RPMI7951 (cell line): ENCODE data around the gene GTPBP1. TPM values are rescaled to one million over a fixed set of nuclear protein-coding genes. Genes with fewer than 3 reads are reported as not detected.

Experiments used
- DNase-seq: peaks from one replicate; pipeline ENCODE4 v3.0.0-alpha.2; 2012; ENCODE audit warnings: low read depth
- total RNA-seq: library from RNA; depleted of rRNA; stranded (reverse); fragments of >200 nt; shearing (Covaris generic); gene quantifications from 2 replicates; pipeline ENCODE4 v1.2.3, GENCODE V29; 2014

GTPBP1 gene
- total RNA-seq, 1 experiment from 2014 or later, result 16.3 TPM

DNA sequence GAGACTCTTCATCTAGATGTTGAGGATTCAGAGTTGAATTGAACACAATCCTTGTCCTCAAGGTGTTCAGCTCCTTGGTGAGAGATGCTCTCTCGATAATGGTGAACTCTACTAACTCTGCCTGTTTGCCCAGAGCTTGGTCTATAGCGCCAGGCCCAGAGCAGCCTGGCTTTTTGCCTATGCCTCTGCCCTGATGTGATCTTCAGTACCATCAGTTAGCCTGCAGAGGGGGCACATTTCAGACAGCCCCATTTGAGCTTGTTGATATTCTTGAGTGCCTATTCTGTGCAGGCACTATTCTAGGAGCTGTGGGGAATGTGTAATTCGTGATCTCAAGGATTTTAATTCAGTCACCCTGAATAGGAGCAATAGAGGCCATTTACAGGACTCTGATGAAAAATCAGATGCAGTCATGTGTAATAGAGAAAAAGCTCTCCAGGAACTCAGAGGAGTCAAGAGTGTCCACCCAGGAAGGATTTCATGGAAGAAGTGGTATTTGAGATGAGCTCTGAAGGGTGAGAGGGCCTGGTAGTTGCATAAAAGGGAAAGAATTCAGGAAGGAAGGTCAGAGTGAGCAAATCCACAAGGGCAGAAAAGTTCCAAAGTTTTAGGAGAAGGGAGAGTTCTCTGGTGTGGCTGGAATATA, 19.3 kb downstream of the GTPBP1 start:
- DNase-seq, result no peak

DNA sequence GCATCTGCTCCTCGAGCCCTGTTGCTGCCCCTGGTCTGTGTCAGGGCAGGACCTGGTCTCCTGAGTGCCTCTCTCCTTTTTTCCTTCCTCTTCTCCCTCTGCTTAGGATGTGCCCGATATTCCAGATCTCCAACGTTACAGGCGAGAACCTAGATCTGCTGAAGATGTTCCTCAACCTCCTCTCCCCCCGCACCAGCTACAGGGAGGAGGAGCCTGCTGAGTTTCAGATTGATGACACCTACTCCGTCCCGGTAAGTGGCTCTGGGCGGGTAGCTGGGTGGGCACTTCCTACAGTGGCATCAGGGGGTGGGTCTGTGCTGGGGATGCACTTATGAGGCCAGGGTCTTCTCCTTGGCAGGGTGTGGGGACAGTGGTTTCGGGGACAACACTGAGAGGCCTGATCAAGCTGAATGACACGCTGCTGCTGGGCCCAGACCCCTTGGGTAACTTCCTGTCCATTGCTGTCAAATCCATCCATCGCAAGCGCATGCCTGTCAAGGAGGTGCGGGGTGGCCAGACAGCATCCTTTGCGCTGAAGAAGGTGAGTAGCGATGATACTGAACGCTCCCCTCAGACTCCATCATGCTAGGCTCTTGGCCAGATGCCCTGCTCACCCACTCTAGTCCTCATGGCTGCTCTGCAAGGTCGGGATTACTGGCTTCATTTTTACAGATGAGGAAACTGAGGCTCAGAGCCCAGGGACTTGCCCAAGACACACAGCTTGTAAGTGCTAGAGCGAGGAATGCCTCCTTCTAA, 20.3 kb downstream of the GTPBP1 start:
- DNase-seq, result no peak

DNA sequence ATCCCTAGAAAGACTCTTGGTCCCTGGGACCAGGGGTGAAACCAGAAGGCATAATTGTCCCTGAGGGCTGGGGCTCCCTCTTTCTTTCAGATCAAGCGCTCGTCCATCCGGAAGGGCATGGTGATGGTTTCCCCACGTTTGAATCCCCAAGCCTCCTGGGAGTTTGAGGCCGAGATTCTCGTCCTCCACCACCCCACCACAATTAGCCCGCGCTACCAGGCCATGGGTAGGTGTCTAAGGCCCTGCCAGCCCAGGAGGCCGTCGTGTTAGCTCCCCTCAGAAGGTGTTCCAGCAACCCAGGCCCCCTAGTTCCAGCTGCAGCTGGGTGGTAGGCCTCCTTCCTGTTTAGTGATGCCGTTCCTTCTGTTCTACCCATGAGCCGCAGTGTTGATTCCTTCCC, 21.4 kb downstream of the GTPBP1 start:
- DNase-seq, result no peak

DNA sequence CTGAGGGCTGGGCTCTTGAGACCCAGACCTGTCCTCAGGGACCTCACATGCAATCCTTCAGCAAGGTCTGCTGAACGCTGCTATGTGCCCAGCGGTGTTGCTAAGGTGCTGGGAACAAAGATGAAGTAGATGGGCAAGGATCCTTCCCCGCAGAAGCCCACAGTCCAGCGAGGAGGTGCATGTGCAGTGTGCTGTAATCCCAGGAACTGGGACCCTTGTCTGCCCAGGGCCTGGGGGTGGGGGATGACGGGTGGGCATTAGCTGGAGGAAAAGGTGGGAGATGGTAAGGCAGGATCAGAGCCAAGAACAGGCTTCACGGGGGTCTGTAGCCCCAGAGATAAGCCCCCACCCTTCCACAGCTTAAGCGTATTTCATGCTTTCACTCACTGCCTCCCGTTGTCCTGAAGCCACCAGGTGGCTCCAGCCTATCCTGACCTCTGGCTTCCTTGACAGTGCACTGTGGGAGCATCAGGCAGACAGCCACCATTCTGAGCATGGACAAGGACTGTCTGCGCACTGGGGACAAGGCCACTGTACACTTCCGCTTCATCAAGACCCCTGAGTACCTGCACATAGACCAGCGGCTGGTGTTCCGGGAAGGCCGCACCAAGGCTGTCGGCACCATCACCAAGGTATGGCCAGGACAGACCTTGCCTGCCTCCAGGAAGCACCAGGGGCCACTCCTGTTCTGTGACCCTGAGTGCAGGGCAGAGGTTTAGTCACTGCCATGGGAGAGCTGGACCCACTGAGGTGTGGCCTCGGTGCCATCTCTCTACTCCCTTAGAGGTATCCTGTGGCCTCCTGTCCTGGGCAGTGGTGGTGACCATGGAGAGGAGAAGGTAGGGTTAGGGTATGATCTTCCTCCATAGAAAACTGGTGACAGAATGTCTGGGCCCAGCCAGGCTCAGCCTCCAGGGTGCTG, 22.0 kb downstream of the GTPBP1 start:
- no peak for DNase-seq

DNA sequence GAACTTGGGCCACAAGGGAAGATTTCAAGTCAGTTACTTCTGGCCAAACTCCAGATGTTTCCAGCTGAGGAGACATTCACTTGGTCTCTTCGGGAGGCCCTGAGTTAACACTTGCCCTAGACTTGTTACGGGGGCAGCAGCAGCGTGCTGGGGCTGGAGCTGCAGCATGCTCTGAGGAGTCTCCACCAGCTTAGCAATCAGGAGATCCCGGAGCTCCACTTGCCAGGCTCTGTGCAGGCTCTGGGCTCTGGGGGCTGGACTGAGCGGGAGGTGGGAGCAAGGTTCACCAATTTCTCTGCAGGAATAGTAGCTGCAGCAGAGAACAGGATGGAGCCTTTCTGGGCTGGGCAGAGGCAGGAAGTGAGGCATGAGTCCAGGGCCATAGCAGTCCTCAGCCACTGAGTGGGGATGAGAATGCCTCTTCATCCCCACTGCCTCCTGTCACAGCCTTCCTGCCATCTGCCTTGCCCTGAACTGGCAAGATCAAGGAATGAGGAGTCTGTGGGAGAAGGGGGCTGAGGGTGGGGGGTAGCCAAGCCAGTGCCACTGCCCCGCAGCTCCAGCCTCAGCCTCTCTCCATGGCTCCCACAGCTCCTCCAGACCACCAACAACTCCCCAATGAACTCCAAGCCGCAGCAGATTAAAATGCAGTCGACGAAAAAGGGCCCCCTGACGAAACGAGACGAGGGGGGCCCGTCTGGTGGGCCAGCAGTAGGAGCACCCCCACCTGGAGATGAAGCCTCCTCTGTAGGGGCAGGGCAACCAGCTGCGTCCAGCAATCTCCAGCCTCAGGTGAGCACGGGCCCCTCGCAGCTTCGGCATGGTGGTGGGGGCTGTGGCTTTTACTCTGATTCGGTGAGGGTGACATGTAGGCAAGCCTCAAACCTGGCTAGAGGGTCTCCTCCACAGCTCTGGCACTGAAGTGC, 23.4 kb downstream of the GTPBP1 start:
- DNase-seq, result no peak

DNA sequence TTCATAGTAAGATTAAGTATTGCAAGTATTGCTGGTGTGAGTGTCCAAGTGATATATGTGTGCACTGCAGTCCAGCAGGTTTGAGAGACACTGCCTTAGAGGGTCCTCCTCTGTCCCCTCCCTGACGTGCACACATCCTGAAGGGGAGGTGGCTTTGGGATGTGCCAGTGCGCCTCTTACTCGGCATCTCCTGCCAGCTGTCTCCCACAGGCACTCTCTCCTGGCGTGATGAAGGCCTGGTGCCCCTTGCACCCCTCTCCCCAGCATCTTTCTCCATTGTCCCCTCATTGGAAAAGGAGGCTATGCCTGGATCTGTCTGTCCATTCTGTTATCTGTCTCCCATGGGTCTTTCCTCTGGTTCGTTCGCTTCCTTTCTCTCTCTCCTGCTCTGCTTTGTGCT, 24.2 kb downstream of the GTPBP1 start:
- DNase-seq, result no peak

DNA sequence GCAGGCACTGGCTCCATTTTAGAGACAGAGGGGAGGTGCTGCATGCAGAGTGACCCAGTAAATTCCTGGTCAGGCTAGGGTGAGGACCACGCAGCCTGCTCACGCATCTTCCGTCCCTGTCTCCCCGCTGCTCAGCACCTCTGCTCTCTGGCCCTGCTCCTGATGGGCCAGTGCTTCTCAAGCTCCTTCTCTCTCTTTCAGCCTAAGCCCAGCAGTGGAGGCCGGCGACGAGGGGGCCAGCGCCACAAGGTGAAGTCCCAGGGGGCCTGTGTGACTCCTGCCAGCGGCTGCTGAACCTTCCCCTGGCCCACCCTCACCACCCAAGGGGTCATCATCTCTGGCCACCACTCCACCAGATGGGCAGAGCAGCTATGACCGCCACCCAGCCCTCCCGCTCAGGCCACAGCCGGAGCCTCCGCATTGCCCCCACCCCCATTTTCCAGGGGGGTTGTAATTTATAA, 24.7 kb downstream of the GTPBP1 start:
- no peak for DNase-seq

DNA sequence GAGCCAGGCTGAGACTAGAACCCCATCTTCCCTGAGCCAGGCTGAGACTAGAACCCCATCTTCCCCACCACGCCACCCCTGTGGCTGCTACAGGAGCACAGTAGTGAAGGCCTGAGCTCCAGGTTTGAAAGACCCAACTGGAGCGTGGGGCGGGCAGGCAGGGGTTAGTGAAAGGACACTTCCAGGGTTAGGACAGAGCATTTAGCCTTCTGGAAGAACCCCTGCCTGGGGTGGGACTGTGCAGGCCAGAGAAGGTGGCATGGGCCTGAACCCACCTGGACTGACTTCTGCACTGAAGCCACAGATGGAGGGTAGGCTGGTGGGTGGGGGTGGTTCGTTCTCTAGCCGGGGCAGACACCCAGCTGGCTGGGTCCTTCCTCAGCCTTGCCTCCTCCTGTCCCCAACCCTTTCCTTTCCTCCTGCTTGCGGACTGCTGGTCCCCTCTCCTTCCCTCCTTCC, 26.0 kb downstream of the GTPBP1 start:
- no peak for DNase-seq

DNA sequence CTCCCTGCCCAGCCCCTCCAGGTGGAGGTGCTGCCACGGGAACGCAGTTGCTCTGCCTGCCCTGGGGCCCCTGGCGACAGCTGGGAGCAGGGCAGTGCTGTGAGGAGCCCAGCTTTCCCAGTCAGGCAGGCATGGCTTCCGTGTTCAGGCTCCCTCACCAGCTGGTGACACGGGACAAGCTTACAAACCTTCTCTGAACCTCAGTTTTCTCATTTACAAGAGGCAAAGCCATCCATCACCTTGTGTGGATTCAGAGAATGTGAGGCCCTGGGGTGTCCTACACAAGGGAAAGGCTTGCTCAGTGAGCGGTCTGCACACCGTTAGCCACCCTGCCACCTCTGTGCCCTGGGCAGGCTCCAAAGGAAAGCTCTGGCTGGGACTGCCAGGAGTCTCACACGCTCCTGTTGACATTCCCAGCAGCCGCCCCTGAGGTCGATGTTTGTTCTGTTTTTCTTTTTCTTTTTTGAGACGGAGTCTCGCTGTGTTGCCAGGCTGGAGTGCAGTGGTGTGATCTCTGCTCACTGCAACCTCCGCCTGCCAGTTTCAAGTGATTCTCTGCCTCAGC, 26.6 kb downstream of the GTPBP1 start:
- DNase-seq, result no peak

DNA sequence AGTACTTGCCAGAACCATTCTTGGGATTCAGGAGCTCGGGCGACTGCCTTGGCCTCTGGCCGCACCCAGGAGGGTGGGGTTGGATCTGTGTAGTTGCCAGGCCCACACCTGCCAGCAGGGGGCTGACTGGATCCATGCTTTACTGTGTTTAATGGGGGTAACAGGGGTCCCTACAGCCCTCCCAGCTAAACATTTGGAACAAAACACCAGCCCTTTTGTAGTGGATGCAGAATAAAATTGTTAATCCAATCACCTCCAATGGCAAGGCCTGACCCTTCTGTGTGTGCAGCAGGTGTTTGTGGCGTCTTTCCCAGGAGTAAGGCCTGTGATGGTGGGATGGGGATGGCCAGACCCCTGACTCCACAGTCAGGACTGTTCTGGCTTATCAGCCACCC, 27.6 kb downstream of the GTPBP1 start:
- peak; percentile 22 for DNase-seq

DNA sequence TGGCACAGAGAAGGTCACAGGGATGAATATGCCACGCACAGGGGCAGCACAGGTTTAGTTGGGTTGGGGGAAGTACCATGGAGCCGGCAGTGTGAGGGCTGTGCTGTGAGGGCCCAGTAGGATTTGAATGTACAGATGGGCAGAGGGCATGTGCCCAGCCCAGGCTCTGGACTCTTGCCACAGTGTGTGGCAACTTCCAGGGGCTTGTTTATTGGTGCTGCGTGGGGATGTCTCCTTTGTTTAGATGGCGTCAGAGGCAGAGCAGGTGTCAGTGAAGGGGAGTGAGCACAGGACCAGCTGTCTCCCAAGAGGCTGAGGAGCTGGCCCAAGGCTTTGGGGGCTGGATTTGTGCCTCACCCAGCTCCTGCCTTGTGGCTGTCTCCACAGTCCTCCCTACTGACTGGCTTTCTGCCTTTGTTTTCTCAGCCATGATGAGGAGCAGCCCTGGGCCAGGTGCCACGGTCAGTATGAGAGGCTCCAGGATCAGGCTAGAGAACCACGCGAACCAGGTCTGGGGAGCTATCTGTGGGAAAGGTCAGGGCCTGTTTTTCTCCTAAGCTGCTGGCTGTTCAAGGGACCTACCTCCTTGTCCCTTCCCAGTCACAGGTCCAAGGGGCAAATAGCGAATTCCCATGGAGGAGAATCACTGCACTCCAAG, 28.1 kb downstream of the GTPBP1 start:
- no peak for DNase-seq

DNA sequence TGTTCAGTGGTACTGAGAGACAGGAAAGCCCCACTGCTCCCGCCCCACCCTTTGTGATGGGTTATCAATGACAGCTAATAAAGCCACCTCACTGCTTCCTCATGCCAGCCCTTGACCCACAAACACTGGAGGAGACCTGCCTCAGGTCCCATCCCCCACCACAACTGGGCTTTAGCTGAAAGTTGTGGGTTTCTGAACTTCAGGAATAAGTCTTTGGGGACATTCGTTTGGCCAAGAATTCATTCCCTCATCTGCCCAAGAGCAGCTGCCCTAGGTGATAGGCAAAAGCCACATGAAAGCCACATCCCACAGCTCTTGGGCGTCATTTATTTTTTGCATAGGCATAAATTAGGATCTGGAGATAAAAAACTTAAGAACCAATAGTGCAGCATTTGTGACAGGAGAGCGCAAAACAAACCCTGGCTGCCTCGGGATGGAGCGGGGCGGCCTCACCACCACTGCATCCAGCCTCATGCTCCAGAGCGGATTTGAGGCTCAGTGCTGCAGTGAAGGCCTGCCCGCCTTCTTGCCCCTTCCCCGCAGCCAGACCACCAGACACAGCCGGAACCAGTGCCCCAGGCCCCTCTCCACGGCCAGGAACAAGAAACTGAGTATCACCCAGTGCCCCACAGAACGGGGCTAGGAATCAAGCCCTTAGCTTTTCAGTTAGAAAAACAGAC, 28.8 kb downstream of the GTPBP1 start:
- no peak for DNase-seq

DNA sequence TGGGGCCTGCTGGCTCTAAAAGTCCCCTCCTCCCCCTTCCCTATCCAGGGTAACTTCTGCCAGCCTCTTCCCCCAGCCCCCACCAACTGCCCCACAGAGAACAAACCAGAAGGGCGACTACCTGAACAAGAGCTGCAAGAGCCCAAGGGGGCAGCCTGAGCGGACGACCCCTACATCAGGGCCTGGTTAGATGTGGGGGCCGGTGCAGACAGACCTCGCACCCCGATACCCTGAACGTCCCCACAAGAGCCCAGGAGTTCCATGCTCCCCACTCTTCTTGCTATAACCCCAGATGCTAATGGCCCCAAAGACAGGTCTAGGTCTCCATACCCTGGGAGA, 29.4 kb downstream of the GTPBP1 start:
- no peak for DNase-seq

DNA sequence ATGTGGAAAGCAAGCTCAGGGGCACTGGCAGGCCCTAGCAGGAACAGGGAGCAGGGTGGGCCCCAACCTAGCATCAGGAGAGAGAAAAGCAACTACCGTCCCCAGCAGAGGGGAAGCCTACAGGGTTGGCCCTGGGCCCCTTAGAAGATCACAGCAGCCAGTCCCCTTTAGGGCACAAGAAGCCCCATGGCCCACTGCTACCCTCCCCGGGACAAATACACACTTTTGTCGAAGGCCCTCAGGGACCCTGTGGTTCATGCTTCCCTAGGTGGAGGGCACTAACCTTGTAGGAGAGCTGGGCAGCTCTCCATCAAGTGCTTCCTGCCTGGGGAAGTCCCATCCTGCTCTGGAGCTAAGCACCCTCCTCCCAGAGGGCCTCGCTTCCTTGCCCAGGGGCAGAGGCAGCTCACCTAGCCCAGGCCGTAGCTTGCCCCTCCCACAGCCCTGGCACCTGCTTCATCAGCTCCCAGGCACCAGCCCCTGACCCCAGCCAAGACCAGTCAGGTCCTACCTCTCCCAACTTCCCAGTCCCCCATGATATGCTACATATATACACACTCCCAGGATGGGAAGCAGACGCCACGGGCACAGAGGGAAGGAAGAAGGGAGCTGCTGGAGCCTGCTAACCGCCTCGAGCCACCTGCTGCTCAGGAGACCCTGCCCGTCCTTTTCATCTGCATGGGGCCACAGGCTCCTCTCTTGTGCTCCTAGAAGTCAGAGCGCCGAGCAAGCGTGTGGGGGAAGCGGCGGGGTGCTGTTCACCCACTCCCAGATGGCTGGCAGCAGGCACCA, 29.9 kb downstream of the GTPBP1 start:
- no peak for DNase-seq

DNA sequence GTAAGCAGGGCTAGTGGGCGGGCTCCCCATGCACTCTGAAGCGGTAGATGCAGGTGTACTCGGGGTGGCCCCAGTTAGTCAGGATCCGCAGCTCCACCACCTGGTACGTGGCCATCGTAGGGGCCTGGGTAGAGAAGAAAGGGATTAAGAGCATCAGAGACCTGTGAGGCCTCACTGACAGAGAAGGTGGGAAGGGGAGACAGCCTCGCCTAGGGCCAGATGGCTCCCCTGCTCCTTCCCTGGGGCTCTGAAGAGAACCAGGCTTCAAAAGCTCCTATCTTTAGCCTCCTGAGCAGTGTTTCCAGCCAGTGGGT, 30.5 kb downstream of the GTPBP1 start:
- no peak for DNase-seq

DNA sequence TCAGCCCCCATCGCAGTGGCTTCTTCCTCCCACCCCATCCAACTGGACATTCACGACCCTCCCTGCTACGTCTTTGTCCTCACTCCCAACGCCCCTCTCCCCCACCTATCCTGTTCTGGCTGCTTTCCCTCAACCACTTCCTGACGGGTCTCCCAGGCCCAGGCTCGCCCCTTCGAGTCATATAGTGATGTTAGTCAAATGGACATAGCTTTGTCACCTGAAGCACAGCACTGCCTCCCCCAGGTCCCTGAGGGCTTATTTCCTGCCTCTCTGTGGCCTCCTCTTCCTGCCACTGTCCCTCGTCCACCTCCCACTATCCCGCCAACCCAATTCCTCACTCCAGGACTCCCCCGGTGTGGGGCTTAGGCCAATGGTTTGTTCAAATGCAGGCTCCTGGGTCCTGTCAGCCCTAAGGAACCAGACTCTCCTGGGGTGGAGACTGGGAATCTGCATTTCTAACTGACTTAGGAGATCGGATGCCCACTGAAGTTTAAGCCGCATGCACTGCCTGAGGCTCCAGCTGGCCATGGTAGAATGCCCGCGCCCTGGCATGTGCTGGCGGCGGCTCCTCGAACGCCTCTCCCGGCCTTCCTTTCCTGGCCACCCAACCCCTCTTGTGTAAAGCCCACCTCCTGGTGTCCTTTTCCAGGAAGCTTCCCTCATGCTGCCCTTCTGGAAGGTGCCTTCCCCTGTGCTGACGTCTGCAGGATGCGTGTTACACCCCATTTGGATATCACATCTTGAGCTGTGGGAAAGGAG, 31.7 kb downstream of the GTPBP1 start:
- DNase-seq, result no peak

DNA sequence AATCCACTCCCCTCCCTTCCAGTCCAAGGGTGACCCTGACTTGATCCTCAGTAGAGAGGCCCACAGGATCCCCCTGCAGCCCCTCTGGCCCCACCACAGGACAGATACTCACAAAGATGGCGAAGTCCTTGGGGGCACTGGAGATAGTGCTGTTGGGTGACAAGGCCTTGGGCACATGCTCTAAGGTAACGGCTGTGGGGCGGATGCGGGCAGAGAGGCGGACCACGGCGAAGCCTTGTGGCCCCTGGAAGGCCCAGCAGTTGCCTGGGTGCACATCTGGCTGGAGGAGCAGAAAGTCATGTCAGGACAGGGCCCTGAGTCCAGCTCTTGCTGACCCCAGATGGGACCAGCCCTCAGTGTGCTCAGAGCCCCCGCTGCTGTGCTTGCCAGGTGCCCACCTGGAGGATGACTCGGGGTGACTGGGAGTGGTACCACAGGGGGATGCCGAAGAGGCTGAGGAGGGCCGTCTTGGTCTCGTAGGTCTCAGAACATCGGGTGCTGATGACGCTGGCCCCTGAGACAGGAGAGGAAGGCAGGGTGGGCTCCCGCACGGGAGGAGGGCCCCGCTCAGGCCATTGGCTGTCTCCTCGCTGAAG, 32.8 kb downstream of the GTPBP1 start:
- DNase-seq, result no peak
